ENCODE results near the gene POLD4. TPM values are rescaled to one million over a fixed set of nuclear protein-coding genes. Genes with fewer than 3 reads are reported as not detected.

The POLD4 gene
- total and polyA plus RNA-seq, 2 of the 13 experiments (the other 11 are each of a cell fraction or from before 2014, with no cell fraction given) = 10.5 to 27.4 TPM

- DNase-seq (ENCODE audit: low spot score) = no peak
- 70% methylated on average over 8 of the region's 11 CpGs for WGBS (ENCODE audit: low lambda C conversion rate)
- Histone ChIP-seq H3K36me3 (replicated peaks in 1 of 2; ENCODE audit: control insufficient read depth in 1 of 2, insufficient read depth in 2 of 2, low read length in 2 of 2) (no peaks in the 10 kb centered on the region), H3K27ac (ENCODE audit: extremely low read length, insufficient read depth, low read length) (no peak overlapping the region), H3K9me3 (ENCODE audit: low read length) (no peaks in the 10 kb centered on the region), H2AFZ (ENCODE audit: low read length) (no peak overlapping the region), H3K79me2 (ENCODE audit: insufficient read depth, low read length) (no peaks in the 10 kb centered on the region), H3K4me1 (ENCODE audit: insufficient read depth, low read length) (peaks cover 36% of the 10 kb centered on the region), H4K20me1 (ENCODE audit: insufficient read depth, low read length) (no peaks in the 10 kb centered on the region), H3K4me3 (replicated peaks in 1 of 3; ENCODE audit: insufficient read depth in 1 of 3, low read depth in 2 of 3, low read length in 3 of 3) (no peak overlapping the region), H3K4me2 (ENCODE audit: low read depth, low read length) (peak overlapping the region; percentile 2; the same call in 1 of the 2 replicates), H3K27me3 (ENCODE audit: control insufficient read depth in 1 of 2, insufficient read depth in 2 of 2, low read length in 2 of 2) (no peaks in the 10 kb centered on the region), H3K9ac (ENCODE audit: insufficient read depth, low read depth, low read length) (no peak overlapping the region)
- peak; percentile 87 for FAIRE-seq
- CTCF ChIA-PET (ENCODE audit: low intra/inter-chr PET ratio, low total read pairs) = interaction anchor here (0.7 to 2.6 kb wide), 3 partner anchors 23 to 154 kb away, joined by 3 to 25 read pairs (median 3); no protein-coding TSS in a partner anchor
- BruUV-seq (replicated peaks) = no TSS peak
- no peak for ATAC-seq
- in situ Hi-C loops (cut with HindIII; ENCODE audit: extremely low pct_ligation_motif_present, low pct_unique_long_range_greater_than_20kb) (loop anchor here (5.0 kb wide), 1 partner anchor 36 kb away; no protein-coding TSS in a partner anchor), intact Hi-C loops (cut with micrococcal nuclease; ENCODE audit: unreplicated experiment) (no loop called here)
- POLR2A ChIA-PET = interaction anchor here (1.0 to 9.7 kb wide), 4 partner anchors 27 to 63 kb away, joined by 3 to 365 read pairs (median 10); partner anchors contain the start of genes ANKRD13D and CLCF1
- TF ChIP-seq SOX5 (CRISPR knock-in tag; IDR thresholded peaks at IDR 0.05; ENCODE audit: borderline replicate concordance) (0 out of 2 replicates have a peak, but pooled peaks have one; percentile 9), KDM6A (CRISPR knock-in tag; IDR thresholded peaks at IDR 0.05; ENCODE audit: low read depth) (no peak), FOXC1 (CRISPR knock-in tag; IDR thresholded peaks at IDR 0.05; ENCODE audit: borderline replicate concordance) (no peak), HMGXB4 (CRISPR knock-in tag; IDR thresholded peaks at IDR 0.05; ENCODE audit: borderline replicate concordance in 1 of 2, low read depth in 1 of 2) (0 out of 4 replicates have a peak, but pooled peaks of 1 of the 2 experiments have one; percentile 35), TEAD3 (CRISPR knock-in tag; optimal IDR thresholded peaks at IDR 0.05; ENCODE audit: borderline replicate concordance) (peak; percentile 15), FOSL2 (CRISPR knock-in tag; IDR thresholded peaks at IDR 0.05) (peak; percentile 90), SMC3 (IDR thresholded peaks at IDR 0.05; ENCODE audit: low read length) (peak; percentile 44; the same call in 1 of the 2 replicates), ZBTB4 (CRISPR knock-in tag; IDR thresholded peaks at IDR 0.05; ENCODE audit: borderline replicate concordance) (no peak), HIVEP1 (CRISPR knock-in tag; IDR thresholded peaks at IDR 0.05) (0 out of 2 replicates have a peak, but pooled peaks have one; percentile 32), RAD21 (CRISPR knock-in tag; IDR thresholded peaks at IDR 0.05) (peak; percentile 36; the same call in 1 of the 2 replicates), ARNT2 (CRISPR knock-in tag; IDR thresholded peaks at IDR 0.05; ENCODE audit: low read depth) (0 out of 2 replicates have a peak, but pooled peaks have one; percentile 44), PTBP1 (IDR thresholded peaks at IDR 0.05; ENCODE audit: low read depth, low read length, poor library complexity, severe bottlenecking) (no peak), CTCF (CRISPR knock-in tag; IDR thresholded peaks at IDR 0.05) (peak; percentile 86), DBP (CRISPR knock-in tag; IDR thresholded peaks at IDR 0.05; ENCODE audit: not compliant biosample characterization) (no peak), STAG1 (CRISPR knock-in tag; IDR thresholded peaks at IDR 0.05) (peak; percentile 69)
These were observed 1.9 kb downstream of the POLD4 start for GRCh38 chr11:67351275-67352005.
